HepG2 (cell line): ENCODE results near the gene MRPS11. TPM values are rescaled to one million over a fixed set of nuclear protein-coding genes. Genes with fewer than 3 reads are reported as not detected.

Experiments
- ATAC-seq: fragments of 200-7000 bp; cut with Tn5 transposase; 3 replicates; pipeline ENCODE4 v1.9.1; 2020; ENCODE audit warnings: mild to moderate bottlenecking, moderate library complexity
- BruUV-seq: library from RNA; stranded (reverse); fragments of 400-500 nt; replicated peaks from 2 replicates; lab custom pipeline; 2021; lab: Mats Ljungman, UMichigan
- CTCF ChIA-PET: fragments of 300-600 bp; formaldehyde crosslinking; extraction: SDS; loops from one replicate; lab custom pipeline; 2021; ENCODE audit warnings: low total read pairs, inconsistent platforms, low intra/inter-chr PET ratio; lab: Yijun Ruan, JAX
- POLR2A ChIA-PET: fragments of 350-600 bp; sonication (Branson Sonifier 250); formaldehyde crosslinking; loops from one replicate; lab custom pipeline; 2020; ENCODE audit warnings: antibody characterized with exemption, inconsistent platforms; lab: Yijun Ruan, JAX
- DNase-seq: peaks from one replicate; pipeline ENCODE4 v3.0.0-alpha.2; 2015; ENCODE audit warnings: low spot score
- FAIRE-seq: peaks from 3 replicates; lab custom pipeline; 2011; peaks lifted over from hg19 to GRCh38; lab: Jason Lieb, UNC
- H2AFZ ChIP-seq: one replicate; pipeline ENCODE4 v1.6.1; 2011; ENCODE audit warnings: low read length, inconsistent platforms
- H3K27ac ChIP-seq: fragments of 300-600 bp; 3 replicates; pipeline ENCODE4 v1.8.0; 2011; ENCODE audit warnings: mixed run types, mild to moderate bottlenecking, mixed read lengths, low read length, inconsistent platforms; ENCODE audit not compliant: insufficient read depth; ENCODE audit errors: extremely low read length
- H3K27me3 ChIP-seq, 2 experiments: fragments of 200-600 bp in 1 of 2; 2 replicates in 1 of 2; 3 replicates in 1 of 2; pipeline versions ENCODE4 v1.6.0 to v1.8.0; 2011; ENCODE audit warnings: low read length in 2 of 2, mild to moderate bottlenecking in 2 of 2, moderate library complexity in 2 of 2, inconsistent platforms in 1 of 2; ENCODE audit not compliant: insufficient read depth in 2 of 2, control insufficient read depth in 1 of 2
- H3K36me3 ChIP-seq, 2 experiments: fragments of 200-600 bp in 1 of 2; replicated peaks in 1 of 2; 2 replicates in 1 of 2; 3 replicates in 1 of 2; pipeline versions ENCODE4 v1.5.1 to v1.8.0; 2011; ENCODE audit warnings: low read length in 2 of 2, inconsistent platforms in 1 of 2; ENCODE audit not compliant: insufficient read depth in 2 of 2, control insufficient read depth in 1 of 2
- H3K4me1 ChIP-seq: 2 replicates; pipeline ENCODE4 v1.5.1; 2012; ENCODE audit warnings: low read length, inconsistent platforms; ENCODE audit not compliant: insufficient read depth
- H3K4me2 ChIP-seq: 2 replicates; pipeline ENCODE4 v1.6.0; 2011; ENCODE audit warnings: low read depth, low read length, inconsistent platforms
- H3K4me3 ChIP-seq, 3 experiments: fragments of 200-600 bp in 1 of 3; sonication (generic), shearing (Covaris generic) in 1 of 3; replicated peaks in 1 of 3; 2 replicates each; pipeline ENCODE4 v1.5.1; 2011 to 2016; ENCODE audit warnings: low read length in 3 of 3, inconsistent platforms in 2 of 3, low read depth in 2 of 3, mild to moderate bottlenecking in 2 of 3, control low read depth in 1 of 3, mixed read lengths in 1 of 3; ENCODE audit not compliant: insufficient read depth in 1 of 3
- H3K79me2 ChIP-seq: one replicate; pipeline ENCODE4 v1.6.1; 2011; ENCODE audit warnings: low read length, inconsistent platforms; ENCODE audit not compliant: insufficient read depth
- H3K9ac ChIP-seq: 2 replicates; pipeline ENCODE4 v1.6.0; 2011; ENCODE audit warnings: mild to moderate bottlenecking, low read depth, low read length, inconsistent platforms; ENCODE audit not compliant: insufficient read depth
- H3K9me3 ChIP-seq: 2 replicates; pipeline ENCODE4 v1.5.1; 2012; ENCODE audit warnings: mild to moderate bottlenecking, low read length
- H4K20me1 ChIP-seq: 2 replicates; pipeline ENCODE4 v1.6.0; 2011; ENCODE audit warnings: inconsistent platforms, mild to moderate bottlenecking, low read length, moderate library complexity; ENCODE audit not compliant: insufficient read depth
- CHD4 ChIP-seq: fragments of 200-600 bp; sonication (generic); IDR thresholded peaks from 2 replicates; pipeline ENCODE4 v1.7.0; 2017; ENCODE audit warnings: mild to moderate bottlenecking, low read length, borderline replicate concordance
- HNF4A ChIP-seq: sonication (generic); formaldehyde crosslinking; IDR thresholded peaks from 2 replicates; pipeline ENCODE4 v1.4.0; 2020; ENCODE audit warnings: missing genetic modification reagents
- MXD4 ChIP-seq: IDR thresholded peaks from 2 replicates; pipeline ENCODE4 v1.6.1; 2016; ENCODE audit warnings: mild to moderate bottlenecking, missing biosample characterization, missing genetic modification reagents
- ONECUT2 ChIP-seq: sonication (generic); formaldehyde crosslinking; IDR thresholded peaks from 2 replicates; pipeline ENCODE4 v1.4.0; 2020; ENCODE audit warnings: missing genetic modification reagents
- PITX1 ChIP-seq: sonication (generic); formaldehyde crosslinking; IDR thresholded peaks from 2 replicates; pipeline ENCODE4 v1.5.1; 2020; ENCODE audit warnings: mild to moderate bottlenecking, missing genetic modification reagents
- REL ChIP-seq: sonication (generic); formaldehyde crosslinking; conservative IDR thresholded peaks from 2 replicates; pipeline ENCODE4 v1.8.0; 2022; ENCODE audit warnings: mild to moderate bottlenecking, missing genetic modification reagents, moderate library complexity
- RFX5 ChIP-seq: IDR thresholded peaks from 2 replicates; pipeline ENCODE4 v1.6.1; 2011; ENCODE audit warnings: low read depth, low read length, improper control_type of control experiment
- SMARCE1 ChIP-seq: fragments of 450-650 bp; IDR thresholded peaks from 2 replicates; pipeline ENCODE4 v1.6.1; 2017; ENCODE audit warnings: borderline replicate concordance
- TRIM24 ChIP-seq: sonication (generic); formaldehyde crosslinking; IDR thresholded peaks from 2 replicates; pipeline ENCODE4 v1.8.0; 2022; ENCODE audit warnings: mild to moderate bottlenecking, missing genetic modification reagents
- ZFY ChIP-seq: sonication (generic); formaldehyde crosslinking; IDR thresholded peaks from 2 replicates; pipeline ENCODE4 v1.4.0; 2020; ENCODE audit warnings: missing genetic modification reagents
- ZNF180 ChIP-seq: sonication (generic); formaldehyde crosslinking; IDR thresholded peaks from 2 replicates; pipeline ENCODE4 v1.4.0; 2020; ENCODE audit warnings: low read depth, missing genetic modification reagents, borderline replicate concordance
- ZNF556 ChIP-seq: sonication (generic); formaldehyde crosslinking; IDR thresholded peaks from 2 replicates; pipeline ENCODE4 v1.4.0; 2020; ENCODE audit warnings: mild to moderate bottlenecking, missing genetic modification reagents, borderline replicate concordance
- WGBS: methylation state at CpG from one replicate; pipeline ENCODE4 v1.1.6; 2017; ENCODE audit warnings: low lambda C conversion rate; 5-methylcytosine and 5-hydroxymethylcytosine counted together
- in situ Hi-C: cut with HindIII; loops from 2 replicates; pipeline ENCODE4 v1.10.0; 2017; ENCODE audit warnings: low pct_unique_long_range_greater_than_20kb; ENCODE audit not compliant: extremely low pct_ligation_motif_present
- intact Hi-C: fragments of 100-400 bp; cut with micrococcal nuclease; formaldehyde crosslinking; loops from one replicate; pipeline ENCODE4 v1.10.0; 2022; ENCODE audit not compliant: unreplicated experiment
- polyA plus RNA-seq, 8 experiments: library from polyadenylated mRNA; depleted of rRNA in 3 of 8; stranded (reverse) in 7 of 8; unstranded in 1 of 8; fragments of >200 nt; fragmentation: Illumina TruSeq in 4 of 8; extraction: Trizol in 4 of 8; gene quantifications; 2 replicates each; pipeline versions ENCODE4 v1.2.1 to v1.2.3, GENCODE V29; 2011 to 2016; ENCODE audit warnings: low read depth in 4 of 8, missing spikeins in 1 of 8, mixed read lengths in 1 of 8; ENCODE audit not compliant: insufficient read depth in 1 of 8
- total RNA-seq, 5 experiments: library from RNA; depleted of rRNA; stranded (reverse); fragments of >200 nt; fragmentation: Illumina TruSeq; extraction: Trizol; gene quantifications; 2 replicates each; pipeline ENCODE4 v1.2.3, GENCODE V29; 2016; ENCODE audit warnings: low read depth in 1 of 5
- TF ChIP-seq, protein P1 (sequence below): sonication (generic); formaldehyde crosslinking; IDR thresholded peaks from 2 replicates; pipeline ENCODE4 v1.5.0; 2020; ENCODE audit warnings: missing genetic modification reagents
- TF ChIP-seq, protein P2 (sequence below): sonication (generic); formaldehyde crosslinking; IDR thresholded peaks from 2 replicates; pipeline ENCODE4 v1.4.0; 2020; ENCODE audit warnings: missing genetic modification reagents, borderline replicate concordance
- TF ChIP-seq, protein P3 (sequence below): sonication (generic); formaldehyde crosslinking; IDR thresholded peaks from 2 replicates; pipeline ENCODE4 v1.4.0; 2020; ENCODE audit warnings: missing genetic modification reagents
- TF ChIP-seq, protein P4 (sequence below): sonication (generic); formaldehyde crosslinking; IDR thresholded peaks from 2 replicates; pipeline ENCODE4 v1.8.0; 2022; ENCODE audit warnings: missing genetic modification reagents, mild to moderate bottlenecking, moderate library complexity, borderline replicate concordance

MRPS11 gene
- total and polyA plus RNA-seq, 2 of the 13 experiments (the other 11 are each of a cell fraction or from before 2014, with no cell fraction given): 50.1 to 72.7 TPM

- Histone ChIP-seq H4K20me1 (no peaks in the 10 kb centered on the region), H3K9me3 (no peaks in the 10 kb centered on the region), H3K27me3 (peaks cover 0 to 3% of the 10 kb centered on the region in 2 experiments; a peak in 1 of 5 replicates), H3K27ac (peak overlapping the region; percentile 91), H3K4me2 (peak overlapping the region; percentile 88), H3K4me3 (peak overlapping the region; percentile 86 to 98 (median 91)), H3K79me2 (peaks cover 51% of the 10 kb centered on the region), H3K4me1 (peaks cover 53% of the 10 kb centered on the region), H2AFZ (no peak overlapping the region), H3K9ac (peak overlapping the region; percentile 89), H3K36me3 (peaks cover 2 to 29% of the 10 kb centered on the region in 2 experiments)
- TSS peak; percentile 50 for BruUV-seq
- peak; percentile 7; the same call in 2 of the 3 replicates for ATAC-seq
- DNase-seq: no peak
- intact Hi-C loops: loop anchor here (2.0 kb wide), 1 partner anchor 147 kb away; no protein-coding TSS in a partner anchor
- CTCF ChIA-PET: no interaction called here
- in situ Hi-C loops: loop anchor here (5.0 kb wide), 1 partner anchor 149 kb away; no protein-coding TSS in a partner anchor
- 4% methylated on average over 10 of the region's 17 CpGs for WGBS
- FAIRE-seq: no peak
- POLR2A ChIA-PET: interaction anchor here (0.7 to 5.5 kb wide), 10 partner anchors 11 to 620 kb away, joined by 3 to 64 read pairs (median 6); partner anchors contain the start of genes ABHD2, AEN and ISG20
- TF ChIP-seq, protein P1, sequence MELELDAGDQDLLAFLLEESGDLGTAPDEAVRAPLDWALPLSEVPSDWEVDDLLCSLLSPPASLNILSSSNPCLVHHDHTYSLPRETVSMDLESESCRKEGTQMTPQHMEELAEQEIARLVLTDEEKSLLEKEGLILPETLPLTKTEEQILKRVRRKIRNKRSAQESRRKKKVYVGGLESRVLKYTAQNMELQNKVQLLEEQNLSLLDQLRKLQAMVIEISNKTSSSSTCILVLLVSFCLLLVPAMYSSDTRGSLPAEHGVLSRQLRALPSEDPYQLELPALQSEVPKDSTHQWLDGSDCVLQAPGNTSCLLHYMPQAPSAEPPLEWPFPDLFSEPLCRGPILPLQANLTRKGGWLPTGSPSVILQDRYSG (CRISPR knock-in tag): 0 out of 2 replicates have a peak, but pooled peaks have one; percentile 19
- TF ChIP-seq CHD4: no peak
- 0 out of 2 replicates have a peak, but pooled peaks have one; percentile 0 for TF ChIP-seq PITX1 (CRISPR knock-in tag)
- 0 out of 2 replicates have a peak, but pooled peaks have one; percentile 2 for TF ChIP-seq ONECUT2 (CRISPR knock-in tag)
- TF ChIP-seq ZFY (CRISPR knock-in tag): peak; percentile 11
- no peak for TF ChIP-seq SMARCE1
- 0 out of 2 replicates have a peak, but pooled peaks have one; percentile 1 for TF ChIP-seq ZNF180 (CRISPR knock-in tag)
- TF ChIP-seq ZNF556: no peak
- no peak for TF ChIP-seq RFX5
- no peak for TF ChIP-seq HNF4A (CRISPR knock-in tag)
- TF ChIP-seq, protein P2, sequence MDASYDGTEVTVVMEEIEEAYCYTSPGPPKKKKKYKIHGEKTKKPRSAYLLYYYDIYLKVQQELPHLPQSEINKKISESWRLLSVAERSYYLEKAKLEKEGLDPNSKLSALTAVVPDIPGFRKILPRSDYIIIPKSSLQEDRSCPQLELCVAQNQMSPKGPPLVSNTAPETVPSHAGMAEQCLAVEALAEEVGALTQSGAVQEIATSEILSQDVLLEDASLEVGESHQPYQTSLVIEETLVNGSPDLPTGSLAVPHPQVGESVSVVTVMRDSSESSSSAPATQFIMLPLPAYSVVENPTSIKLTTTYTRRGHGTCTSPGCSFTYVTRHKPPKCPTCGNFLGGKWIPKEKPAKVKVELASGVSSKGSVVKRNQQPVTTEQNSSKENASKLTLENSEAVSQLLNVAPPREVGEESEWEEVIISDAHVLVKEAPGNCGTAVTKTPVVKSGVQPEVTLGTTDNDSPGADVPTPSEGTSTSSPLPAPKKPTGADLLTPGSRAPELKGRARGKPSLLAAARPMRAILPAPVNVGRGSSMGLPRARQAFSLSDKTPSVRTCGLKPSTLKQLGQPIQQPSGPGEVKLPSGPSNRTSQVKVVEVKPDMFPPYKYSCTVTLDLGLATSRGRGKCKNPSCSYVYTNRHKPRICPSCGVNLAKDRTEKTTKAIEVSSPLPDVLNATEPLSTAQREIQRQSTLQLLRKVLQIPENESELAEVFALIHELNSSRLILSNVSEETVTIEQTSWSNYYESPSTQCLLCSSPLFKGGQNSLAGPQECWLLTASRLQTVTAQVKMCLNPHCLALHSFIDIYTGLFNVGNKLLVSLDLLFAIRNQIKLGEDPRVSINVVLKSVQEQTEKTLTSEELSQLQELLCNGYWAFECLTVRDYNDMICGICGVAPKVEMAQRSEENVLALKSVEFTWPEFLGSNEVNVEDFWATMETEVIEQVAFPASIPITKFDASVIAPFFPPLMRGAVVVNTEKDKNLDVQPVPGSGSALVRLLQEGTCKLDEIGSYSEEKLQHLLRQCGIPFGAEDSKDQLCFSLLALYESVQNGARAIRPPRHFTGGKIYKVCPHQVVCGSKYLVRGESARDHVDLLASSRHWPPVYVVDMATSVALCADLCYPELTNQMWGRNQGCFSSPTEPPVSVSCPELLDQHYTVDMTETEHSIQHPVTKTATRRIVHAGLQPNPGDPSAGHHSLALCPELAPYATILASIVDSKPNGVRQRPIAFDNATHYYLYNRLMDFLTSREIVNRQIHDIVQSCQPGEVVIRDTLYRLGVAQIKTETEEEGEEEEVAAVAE (CRISPR knock-in tag): no peak
- TF ChIP-seq, protein P3, sequence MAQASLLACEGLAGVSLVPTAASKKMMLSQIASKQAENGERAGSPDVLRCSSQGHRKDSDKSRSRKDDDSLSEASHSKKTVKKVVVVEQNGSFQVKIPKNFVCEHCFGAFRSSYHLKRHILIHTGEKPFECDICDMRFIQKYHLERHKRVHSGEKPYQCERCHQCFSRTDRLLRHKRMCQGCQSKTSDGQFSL: no peak
- TF ChIP-seq, protein P4, sequence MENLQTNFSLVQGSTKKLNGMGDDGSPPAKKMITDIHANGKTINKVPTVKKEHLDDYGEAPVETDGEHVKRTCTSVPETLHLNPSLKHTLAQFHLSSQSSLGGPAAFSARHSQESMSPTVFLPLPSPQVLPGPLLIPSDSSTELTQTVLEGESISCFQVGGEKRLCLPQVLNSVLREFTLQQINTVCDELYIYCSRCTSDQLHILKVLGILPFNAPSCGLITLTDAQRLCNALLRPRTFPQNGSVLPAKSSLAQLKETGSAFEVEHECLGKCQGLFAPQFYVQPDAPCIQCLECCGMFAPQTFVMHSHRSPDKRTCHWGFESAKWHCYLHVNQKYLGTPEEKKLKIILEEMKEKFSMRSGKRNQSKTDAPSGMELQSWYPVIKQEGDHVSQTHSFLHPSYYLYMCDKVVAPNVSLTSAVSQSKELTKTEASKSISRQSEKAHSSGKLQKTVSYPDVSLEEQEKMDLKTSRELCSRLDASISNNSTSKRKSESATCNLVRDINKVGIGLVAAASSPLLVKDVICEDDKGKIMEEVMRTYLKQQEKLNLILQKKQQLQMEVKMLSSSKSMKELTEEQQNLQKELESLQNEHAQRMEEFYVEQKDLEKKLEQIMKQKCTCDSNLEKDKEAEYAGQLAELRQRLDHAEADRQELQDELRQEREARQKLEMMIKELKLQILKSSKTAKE (CRISPR knock-in tag): 0 out of 2 replicates have a peak, but pooled peaks have one; percentile 43
- no peak for TF ChIP-seq TRIM24
- no peak for TF ChIP-seq MXD4 (CRISPR knock-in tag)
- 0 out of 2 replicates have a peak, but pooled peaks have one; percentile 71 for TF ChIP-seq REL (CRISPR knock-in tag)
These were observed 524 bp downstream of the MRPS11 start for GRCh38 chr15:88467935-88468528.
